ENCODE results near the gene CERK.

Gene CERK

DNA sequence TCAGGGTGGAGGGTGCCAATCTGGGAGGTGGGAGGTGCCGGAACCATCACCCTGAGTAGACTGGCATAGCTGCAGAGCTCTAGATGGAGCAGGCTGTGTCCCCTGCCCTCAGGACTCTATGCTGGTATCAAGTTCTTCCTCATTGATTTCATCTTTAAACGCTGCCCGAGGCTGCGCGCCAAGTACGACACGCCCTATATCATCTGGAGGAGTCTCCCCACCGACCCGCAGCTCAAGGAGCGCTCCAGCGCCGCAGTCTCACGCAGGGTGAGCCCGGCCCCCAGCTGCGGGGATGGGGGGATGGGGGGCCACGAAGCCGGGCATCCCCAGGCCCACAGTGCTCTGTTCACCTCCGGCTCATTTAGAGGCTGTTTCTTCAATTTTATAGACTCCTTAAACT, 65.3 kb downstream of the CERK start:
- H3K4me3 ChIP-seq (ENCODE audit: low read length) = no peak overlapping the region
- no peak for DNase-seq (ENCODE audit: low read depth, low spot score)

DNA sequence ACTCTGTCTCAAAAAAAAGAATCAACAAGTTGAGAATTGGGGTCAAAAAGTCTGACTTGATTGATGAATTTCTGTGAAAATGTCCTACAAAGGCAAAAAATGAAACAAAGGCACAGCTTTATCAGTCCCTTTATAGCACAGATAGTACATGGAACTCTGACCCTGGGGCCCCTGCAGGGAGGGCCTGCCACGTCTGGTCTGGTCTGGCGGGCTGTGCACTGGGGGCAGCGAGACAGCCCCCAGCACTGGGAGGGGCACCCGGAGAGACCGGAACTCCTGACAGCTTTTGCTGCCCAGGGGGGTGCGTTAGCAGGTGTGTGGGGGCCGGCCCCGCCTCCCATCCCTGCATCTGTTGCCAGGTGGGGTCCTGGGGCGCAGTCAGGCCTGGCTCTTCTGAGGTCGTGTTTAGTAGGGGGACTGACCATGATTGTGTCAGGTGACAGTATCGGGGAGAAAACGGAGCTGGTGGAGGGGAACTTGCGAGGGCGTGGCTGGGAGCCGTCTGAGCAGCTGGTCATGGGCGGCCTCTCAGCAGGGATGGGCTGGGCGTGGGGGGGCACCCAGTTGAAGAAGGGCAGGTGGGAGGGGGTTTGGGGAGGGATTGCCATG, 66.1 kb downstream of the CERK start:
- no peak for DNase-seq (ENCODE audit: low read depth, low spot score)
- H3K4me3 ChIP-seq (ENCODE audit: low read length) = no peak overlapping the region

DNA sequence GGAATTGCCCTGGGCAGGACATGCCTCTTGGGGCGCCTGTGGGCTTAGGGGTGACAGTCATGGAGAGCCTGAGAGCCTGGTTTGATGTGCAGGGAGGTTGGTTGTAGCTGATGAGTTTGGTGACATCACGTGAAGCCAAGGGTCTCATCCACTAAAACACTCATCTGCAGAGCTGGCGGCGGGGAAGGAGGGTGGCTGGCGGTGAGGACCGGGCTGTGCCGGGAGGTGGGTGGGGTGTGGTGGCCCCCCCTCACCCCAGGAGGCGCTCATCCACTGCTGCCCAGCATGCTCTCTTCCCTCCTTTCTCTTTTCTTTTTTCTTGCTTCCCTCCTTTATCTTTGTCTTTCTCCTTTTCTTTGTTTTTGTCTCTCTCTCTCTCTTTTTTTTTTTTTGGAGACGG, 68.9 kb downstream of the CERK start:
- no peak for DNase-seq (ENCODE audit: low read depth, low spot score)
- H3K4me3 ChIP-seq (ENCODE audit: low read length) = no peak overlapping the region

DNA sequence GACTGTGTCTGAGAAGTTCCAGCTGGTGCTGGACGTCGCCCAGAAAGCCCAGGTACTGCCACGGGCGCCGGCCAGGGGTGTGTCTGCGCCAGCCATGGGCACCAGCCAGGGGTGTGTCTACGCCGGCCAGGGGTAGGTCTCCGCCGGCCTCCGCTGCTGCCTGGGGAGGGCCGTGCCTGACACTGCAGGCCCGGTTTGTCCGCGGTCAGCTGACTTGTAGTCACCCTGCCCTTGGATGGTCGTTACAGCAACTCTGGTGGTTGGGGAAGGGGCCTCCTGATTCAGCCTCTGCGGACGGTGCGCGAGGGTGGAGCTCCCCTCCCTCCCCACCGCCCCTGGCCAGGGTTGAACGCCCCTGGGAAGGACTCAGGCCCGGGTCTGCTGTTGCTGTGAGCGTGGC, 69.9 kb downstream of the CERK start:
- no peak for DNase-seq (ENCODE audit: low read depth, low spot score)
- H3K4me3 ChIP-seq (ENCODE audit: low read length) = no peak overlapping the region

DNA sequence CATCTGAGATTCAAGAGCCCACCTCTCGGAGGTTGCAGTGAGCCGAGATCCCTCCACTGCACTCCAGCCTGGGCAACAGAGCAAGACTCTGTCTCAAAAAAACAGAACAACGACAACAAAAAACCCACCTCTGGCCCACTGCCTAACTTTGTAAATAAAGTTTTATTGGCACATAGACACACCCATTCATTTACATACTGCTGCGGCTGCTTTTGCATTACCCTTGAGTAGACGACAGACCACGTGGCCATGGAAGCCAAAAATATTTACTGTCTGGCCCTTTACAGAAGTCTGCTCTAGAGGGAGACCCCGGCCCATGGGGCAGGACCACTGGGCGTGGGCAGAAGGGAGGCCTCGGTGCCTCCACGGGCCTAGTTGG, 70.8 kb downstream of the CERK start:
- no peak overlapping the region for H3K4me3 ChIP-seq (ENCODE audit: low read length)
- DNase-seq (ENCODE audit: low read depth, low spot score) = no peak

DNA sequence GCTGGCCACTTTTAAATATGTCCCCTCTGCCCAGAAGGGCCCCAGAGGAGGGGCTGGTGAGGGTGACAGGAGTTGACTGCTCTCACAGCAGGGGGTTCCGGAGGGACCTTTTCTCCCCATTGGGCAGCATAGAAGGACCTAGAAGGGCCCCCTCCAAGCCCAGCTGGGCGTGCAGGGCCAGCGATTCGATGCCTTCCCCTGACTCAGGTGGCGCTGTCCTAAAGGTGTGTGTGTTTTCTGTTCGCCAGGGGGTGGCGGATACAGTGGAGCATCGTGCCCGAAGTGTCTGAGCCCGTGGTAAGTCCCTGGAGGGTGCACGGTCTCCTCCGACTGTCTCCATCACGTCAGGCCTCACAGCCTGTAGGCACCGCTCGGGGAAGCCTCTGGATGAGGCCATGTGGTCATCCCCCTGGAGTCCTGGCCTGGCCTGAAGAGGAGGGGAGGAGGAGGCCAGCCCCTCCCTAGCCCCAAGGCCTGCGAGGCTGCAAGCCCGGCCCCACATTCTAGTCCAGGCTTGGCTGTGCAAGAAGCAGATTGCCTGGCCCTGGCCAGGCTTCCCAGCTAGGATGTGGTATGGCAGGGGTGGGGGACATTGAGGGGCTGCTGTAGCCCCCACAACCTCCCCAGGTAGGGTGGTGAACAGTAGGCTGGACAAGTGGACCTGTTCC, 71.3 kb downstream of the CERK start:
- no peak overlapping the region for H3K4me3 ChIP-seq (ENCODE audit: low read length)
- no peak for DNase-seq (ENCODE audit: low read depth, low spot score)

DNA sequence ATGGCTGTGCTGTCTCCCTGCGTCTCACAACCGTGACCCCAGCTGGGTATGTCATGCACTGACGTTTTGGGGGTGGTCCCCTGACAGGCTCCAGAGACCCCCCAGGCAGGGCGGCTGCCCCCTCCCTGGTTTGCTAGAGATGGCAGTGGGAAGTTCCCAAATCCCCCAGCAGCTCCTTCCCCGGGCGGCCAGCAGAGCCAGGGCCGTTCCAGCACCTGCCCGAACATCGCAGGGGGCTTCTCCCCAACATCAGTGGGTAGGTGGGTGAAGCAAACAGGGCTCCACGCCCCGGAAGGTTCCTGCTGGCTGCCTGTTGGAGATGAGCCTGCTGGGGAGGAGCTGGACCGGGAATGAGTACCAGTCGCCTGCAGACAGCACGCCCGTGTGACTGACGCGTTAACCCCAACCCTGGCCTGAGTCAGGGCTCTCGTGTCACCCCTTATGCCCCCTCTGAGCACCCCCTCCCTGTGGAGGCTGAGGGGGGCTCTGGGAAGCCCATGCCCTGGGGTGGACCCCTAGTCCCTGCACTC, 72.2 kb downstream of the CERK start:
- H3K4me3 ChIP-seq (ENCODE audit: low read length) = no peak overlapping the region
- no peak for DNase-seq (ENCODE audit: low read depth, low spot score)

DNA sequence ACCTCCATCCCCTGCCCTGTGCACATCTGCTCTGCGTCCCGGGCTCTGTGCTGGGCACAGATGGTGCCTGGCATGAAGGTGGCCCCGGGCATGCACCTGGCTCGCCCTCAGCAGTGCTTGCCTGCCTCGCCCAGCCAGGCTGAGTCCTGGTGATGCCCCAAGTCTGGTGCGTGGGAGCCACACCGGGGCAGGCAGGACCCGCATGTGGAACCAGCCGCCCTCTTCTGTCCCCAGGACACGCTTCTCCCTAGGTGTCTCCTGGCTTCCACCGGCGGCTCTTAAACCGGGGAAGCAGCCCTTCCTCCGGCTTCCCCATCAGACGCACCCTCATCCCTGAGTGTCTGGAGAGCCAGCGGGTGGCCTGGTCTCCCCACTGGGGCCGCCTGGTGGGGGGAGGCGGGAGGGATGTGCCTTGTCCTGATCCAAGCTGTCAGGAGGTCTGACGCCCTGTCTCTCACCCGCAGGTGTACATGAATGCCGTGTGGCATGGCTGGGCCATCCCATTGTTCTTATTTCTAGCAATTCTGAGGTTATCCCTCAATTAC, 72.8 kb downstream of the CERK start:
- no peak overlapping the region for H3K4me3 ChIP-seq (ENCODE audit: low read length)
- DNase-seq (ENCODE audit: low read depth, low spot score) = no peak

DNA sequence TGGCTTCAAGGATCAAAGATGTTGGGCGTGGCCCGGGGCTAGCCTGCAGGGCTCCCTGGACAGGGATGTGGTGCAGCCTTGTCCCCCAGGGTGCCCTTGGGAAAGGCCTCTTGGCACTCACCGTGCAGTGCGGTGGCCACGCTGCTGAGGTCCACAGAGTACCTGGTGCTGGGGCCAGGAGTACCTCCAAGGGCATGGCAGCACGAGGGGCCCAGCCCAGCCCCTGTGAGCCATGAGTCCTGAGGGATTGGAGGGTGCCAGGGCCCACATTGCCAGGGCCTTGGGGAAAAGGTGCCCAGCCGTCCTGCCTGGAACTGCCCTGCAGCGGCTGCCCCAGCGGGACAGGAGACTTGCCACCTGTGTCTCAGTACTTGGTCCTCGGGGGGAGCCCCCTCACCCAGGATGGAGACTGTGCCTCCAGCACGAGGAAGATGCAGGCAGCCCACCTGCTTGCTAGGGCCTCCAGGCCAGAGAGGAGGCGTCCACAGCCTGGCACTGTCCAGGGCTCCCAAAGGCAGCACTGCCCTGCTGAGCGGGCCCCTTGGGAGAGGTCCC, 73.7 kb downstream of the CERK start:
- no peak overlapping the region for H3K4me3 ChIP-seq (ENCODE audit: low read length)
- no peak for DNase-seq (ENCODE audit: low read depth, low spot score)

DNA sequence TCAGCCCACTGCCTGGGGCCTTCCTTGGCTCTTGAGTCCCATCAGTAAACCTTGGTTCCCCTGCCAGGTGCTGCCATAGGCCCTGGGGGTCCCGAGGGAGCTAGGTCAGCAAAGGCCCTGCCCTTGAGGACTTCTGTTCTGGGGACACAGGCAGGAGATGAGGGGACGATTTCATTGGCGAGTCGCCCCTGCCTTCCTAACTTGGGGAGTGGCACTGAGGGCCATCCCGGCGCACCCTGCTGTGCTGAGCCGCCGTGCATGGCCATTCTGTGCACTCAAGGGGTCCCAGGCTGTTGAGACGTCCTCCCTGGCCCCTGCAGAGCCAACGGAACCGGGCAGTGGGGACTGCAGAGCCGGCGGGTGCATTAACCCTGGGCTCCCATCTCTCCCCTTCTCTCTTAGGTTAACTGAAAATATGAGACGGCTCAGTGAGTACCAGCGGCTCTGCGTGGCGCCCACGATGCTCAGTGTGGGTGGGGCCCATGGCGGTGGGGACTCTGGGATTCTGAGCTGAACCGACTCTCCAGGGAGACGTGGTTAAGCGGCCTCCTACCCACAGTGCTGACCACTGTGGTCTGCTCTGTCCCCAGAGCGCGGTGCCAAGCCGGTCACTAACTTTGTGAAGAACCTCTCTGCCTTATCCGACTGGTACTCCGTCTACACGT, 74.5 kb downstream of the CERK start:
- H3K4me3 ChIP-seq (ENCODE audit: low read length) = no peak overlapping the region
- no peak for DNase-seq (ENCODE audit: low read depth, low spot score)

DNA sequence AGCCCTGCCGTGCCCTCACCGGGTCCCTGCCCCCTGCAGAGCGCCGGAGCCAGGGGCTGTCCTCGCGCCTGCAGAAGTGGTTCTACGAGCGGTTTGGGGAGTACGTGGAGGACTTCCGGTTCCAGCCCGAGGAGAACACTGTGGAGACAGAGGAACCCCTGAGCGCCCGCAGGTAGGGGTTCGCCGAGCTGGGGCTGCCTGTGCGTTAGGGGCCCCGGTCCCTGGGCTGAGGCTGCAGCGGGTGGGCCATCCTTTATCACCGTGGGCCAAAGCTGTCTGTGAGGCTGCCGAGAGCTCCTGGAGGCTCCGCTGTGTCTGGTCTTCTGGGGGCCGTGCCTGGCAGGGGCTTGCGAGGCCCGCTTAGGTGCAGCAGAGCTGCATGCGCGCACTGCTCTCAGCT, 75.1 kb downstream of the CERK start:
- no peak overlapping the region for H3K4me3 ChIP-seq (ENCODE audit: low read length)
- DNase-seq (ENCODE audit: low read depth, low spot score) = no peak

DNA sequence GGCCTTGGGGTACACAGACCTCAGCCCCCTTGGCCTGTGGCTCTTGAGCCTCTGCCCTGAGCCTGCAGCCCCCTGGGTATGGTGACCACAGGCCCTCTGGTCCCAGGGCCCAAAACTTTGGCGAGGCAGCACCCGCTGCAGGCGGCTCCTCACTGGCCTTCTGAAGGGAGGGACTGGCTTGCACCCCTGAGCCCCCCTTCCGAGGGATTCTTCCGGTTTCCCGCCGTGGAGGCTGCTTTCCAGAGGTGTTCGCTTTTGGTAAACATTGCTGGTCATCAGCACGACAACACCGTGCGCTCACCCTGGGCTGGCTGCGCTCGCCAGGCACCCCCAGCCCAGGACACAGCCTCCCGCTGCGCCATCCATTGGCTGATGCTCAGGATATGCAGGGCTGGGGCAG, 75.8 kb downstream of the CERK start:
- H3K4me3 ChIP-seq (ENCODE audit: low read length) = no peak overlapping the region
- DNase-seq (ENCODE audit: low read depth, low spot score) = no peak

DNA sequence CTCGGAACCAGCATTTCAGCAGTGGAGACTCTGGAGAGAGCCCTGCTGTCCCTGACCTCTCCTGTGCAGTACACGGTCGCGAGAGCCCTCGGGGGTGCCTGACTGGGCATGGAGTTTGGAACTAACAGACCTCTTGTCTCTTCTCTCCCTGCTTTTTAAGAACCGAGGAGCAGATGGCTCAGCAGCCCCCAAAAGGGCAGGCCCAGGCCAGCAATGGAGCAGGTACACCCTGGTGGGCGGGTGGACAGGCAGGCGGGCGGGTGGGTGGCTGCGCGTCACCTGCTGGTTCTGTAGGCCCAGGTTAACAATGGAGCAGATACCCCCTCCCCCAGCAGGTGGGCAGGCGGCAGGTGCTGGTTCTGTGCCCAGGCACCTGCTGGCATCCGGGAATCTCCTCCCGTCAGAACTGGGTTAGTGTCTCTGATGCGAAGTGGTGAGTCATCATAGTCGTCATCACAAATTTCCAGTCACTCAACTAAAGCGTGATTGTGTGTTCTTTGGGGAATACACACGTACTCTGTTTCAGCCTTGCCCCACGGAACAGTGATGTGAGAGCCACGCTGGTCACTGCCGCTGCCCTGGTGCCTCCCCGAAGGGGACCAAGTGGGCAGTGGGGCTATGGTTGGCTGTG, 76.7 kb downstream of the CERK start:
- no peak for DNase-seq (ENCODE audit: low read depth, low spot score)
- no peak overlapping the region for H3K4me3 ChIP-seq (ENCODE audit: low read length)

DNA sequence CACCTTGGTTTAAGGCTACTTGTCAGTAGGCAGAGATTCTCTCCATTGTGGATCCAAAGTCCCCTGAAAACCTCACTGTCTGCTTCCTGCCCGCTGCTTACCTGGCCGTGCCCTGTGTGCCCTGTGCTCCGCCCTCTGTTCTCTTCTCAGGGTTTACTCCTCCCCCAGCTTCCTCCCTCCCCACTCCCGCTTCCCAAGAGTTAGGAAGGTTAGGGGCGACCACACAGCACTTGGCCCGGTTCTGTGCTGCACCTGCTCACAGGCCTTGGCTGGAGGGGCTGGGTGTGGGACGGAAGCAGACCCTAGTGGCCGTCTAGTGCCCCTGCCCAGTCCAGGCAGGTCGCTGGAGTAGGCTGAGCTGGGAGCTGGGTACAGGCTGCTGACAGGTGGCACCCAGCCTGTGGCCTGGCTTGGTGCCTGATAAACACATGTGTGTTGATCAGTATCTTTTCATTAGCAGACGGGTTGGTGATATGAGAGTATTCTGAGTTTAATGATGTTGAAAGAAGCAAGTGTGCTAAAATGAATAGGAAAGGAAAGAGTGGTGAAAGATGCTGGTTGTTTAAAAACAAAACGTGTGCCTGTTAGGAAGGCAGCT, 77.3 kb downstream of the CERK start:
- peak; percentile 51 for DNase-seq (ENCODE audit: low read depth, low spot score)
- H3K4me3 ChIP-seq (ENCODE audit: low read length) = no peak overlapping the region

DNA sequence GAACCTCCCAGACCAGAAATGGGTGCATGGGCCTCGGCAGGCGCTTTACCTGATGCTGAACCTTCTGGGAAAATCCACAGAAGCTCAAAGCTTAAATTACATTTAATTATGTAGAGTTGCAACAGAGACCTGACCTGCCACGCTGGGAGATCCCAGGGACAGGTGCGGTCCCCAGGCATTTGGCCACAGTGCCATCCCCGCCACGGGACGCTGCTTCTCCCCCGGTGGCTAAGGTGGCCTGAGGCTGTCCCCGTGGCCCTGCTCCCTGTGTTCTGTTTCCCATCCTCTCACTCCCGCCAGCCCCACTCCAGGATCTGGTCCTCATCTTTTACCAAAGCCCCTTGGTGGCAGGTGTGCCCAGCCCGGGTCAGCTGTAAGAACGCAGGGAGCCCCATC, 78.3 kb downstream of the CERK start:
- no peak for DNase-seq (ENCODE audit: low read depth, low spot score)

DNA sequence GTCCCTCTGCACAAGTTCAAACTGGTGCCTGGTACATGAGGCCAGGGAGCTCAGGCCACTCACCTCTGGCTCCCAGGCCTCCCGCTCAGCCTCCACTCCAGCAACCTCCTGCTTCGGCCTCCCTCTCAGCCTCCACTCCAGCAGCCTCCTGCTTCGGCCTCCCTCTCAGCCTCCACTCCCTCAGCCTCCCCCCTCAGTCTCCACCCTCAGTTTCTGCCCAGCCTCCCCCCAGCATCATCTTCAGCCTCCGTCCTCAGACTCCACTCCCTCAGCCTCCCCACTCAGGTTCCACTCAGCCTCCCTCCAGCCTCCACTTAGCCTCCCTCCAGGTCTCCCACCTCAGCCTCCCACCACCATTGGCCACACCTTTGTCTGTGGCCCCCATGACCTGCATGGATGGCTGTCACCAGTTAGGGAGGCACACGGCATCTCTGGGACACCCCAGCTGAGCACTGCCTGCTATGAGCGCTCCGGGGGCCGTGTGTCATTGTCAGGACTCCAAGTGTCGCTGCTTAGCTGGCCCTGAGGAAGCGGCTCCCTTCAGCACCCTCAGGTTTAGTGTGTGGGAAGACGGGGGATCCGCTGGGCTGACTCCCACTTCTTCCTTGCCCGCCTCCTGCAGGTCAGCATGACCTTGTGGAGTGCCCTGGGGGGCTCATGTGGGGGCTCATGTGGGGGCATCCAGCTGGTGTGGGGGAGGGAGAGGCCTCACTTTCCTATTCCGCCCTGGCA, 78.8 kb downstream of the CERK start:
- no peak overlapping the region for H3K4me3 ChIP-seq (ENCODE audit: low read length)
- no peak for DNase-seq (ENCODE audit: low read depth, low spot score)

More for the DNA sequence above, 78.3 kb downstream of the CERK start:
- H3K4me3 ChIP-seq (ENCODE audit: low read length) = no peak overlapping the region

DNA sequence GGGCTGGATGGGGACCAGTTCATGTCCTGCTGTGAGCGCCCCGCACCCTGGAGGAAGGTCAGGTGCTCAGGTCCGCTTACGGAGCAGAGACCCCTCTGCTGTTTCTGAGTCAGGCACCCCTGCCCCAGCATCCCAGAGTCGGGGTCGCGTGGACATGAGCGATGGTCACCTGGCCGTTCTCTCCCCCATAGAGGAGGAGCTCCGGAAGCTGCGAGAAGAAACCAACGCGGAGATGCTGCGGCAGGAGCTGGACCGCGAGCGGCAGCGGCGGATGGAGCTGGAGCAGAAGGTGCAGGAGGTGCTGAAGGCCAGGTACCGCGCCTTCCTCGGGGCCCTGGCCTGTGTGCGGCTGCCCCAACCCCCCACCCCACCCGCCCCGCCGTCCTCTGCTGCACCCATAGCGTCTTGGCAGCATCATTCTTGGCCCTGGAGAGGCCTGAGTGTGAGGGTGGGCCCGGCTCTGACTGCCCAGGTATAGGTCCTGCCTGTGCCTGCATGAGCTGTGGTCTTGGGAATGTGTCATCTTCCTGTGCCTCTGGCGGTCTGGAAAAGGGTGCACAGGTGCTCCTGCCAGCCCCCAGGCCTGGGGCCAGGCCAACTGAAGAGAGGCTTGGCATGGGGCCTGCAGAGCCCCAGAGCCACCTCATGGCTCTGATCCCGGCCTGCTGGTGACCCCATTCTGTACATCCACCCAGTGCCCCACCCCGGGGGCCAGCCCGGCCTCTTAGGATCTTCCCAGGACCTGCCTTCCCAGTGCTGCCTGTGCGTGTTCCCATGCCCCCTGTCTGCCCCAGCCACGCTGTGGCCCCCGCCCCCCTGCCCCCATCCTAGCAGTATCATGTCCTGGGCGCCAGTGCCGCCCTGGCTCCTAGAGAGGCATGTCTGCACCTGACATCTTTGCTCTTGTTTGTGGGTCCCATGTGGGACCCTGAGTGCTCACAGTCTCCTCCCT, 79.8 kb downstream of the CERK start:
- DNase-seq (ENCODE audit: low read depth, low spot score) = no peak

DNA sequence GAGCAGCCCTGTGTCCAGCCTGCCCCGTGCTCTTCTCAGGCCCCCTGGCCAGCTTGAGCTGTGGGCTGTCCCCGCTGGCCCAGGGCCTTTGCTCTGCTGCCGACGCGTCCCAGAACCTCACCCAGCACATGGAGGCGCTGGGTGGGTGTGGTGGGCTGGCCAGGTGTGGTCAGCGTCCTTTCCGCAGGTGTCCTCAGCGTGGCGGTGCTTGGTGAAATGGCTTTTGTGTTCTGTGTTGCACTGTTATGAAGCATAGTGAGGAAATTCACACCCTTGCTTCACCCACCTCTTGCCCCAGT, 80.4 kb downstream of the CERK start:
- no peak for DNase-seq (ENCODE audit: low read depth, low spot score)

More for the DNA sequence above, 79.8 kb downstream of the CERK start:
- no peak overlapping the region for H3K4me3 ChIP-seq (ENCODE audit: low read length)

More for the DNA sequence above, 80.4 kb downstream of the CERK start:
- H3K4me3 ChIP-seq (ENCODE audit: low read length) = no peak overlapping the region

Data from Jurkat, Clone E6-1 (cell line).